ENCODE measurements around the gene SMAD3.

The SMAD3 gene

DNA sequence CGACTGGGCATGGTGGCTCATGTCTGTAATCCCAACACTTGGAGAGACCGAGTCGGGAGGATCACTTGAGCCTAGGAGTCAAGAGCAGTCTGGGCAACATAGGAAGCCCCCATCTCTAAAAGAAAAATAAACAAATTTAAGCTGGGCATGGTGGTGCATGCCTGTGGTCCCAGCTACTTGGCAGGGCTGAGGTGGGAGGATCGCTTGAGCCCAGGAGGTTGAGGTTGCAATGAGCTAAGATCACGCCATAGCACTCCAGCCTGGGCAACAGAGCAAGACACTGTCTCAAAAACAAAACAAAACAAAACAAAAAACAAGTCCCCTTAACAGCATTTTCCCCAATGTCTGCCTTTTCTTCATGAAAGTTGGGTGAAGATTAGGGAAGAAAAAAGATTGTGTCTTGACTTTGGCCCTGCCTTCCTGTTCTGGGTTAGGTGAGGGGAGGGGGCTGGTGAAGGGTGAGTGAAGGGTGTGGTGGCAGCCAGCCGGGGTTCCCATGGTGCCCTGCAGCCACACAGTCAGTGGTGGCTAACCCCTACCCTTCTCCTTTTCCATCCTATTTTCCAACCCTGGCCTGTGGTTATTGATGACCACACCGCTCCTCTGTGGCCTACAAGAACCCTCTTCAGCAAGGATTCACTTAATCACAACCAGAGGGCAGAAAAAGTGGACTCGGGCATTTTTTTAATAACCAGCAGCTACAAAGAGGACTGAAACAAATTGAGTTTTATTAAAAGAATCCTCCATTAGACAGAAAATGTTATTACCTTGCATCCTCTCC lies 28.4 kb upstream of the SMAD3 start:
- DNase-seq: no peak

DNA sequence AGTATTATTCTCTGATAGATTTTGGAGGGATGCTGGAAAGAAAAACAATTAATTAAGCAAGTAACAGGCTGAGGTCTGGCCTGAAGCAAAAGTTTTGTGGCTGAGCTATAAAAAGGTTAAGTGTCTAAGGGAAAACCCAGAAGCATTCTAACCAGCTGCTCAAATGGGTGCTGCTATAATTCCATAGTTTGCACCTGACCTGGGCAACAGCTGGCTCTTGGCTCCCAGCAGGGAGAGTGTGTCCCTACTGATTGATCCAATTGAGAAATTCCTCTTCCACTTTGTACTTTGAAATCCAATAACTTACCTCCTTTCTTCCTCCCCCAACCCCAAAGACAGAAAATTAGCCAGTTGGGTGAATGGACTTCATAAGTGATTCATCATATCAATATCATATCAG lies 27.7 kb upstream of the SMAD3 start:
- no peak for DNase-seq

DNA sequence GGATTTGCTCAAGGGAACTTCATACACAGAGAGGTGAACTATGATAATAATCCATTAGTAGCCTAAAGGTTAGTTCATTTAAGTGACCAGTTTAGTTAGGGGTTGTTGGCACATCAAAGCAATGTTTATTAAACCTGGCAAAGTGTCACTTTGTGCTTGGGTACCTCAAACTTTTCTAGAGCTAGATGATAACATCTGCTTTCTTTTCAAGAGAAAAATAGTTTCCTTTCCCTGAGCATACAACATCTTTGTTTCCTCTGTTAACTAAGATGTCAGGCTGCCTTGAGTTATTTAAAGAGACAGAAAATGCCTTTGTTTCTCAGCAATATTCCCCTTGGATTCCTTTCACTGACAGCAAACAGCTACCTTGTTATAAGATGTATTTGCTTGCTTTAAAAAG lies 26.7 kb upstream of the SMAD3 start:
- DNase-seq: no peak

DNA sequence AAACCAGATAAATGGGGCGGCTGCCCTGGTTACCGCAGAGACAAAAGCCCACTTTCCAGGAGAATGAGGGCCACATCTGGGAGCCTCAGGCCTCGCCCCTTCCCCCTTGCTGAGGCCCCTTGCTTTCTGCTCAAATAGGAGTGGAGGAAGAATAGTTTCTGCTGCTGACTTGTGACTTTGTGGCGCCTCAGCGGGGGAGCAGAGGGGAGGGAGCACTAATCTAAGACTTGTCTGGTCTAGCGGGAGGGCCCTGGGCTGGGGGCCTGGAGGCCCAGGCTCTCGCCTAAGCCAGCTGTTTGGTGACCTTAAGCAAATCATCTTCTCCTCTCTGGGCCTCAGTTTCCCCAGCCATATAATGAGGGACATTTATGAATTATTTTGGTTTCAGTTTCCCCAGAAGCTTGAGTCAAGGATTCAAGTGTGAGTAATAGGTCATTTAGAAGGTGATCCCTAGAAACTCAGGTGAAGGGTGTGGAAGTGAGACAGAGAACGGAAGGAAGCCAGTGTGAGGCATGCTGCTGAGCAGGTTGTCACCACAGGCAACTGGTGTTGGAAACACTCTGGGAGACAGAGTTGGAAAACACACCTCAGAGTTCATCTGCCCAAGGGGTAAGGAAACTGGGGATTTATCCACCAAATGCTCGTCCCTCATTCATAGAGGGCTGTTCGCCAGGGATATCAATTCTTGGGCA lies 25.9 kb upstream of the SMAD3 start:
- DNase-seq: peak; percentile 57

DNA sequence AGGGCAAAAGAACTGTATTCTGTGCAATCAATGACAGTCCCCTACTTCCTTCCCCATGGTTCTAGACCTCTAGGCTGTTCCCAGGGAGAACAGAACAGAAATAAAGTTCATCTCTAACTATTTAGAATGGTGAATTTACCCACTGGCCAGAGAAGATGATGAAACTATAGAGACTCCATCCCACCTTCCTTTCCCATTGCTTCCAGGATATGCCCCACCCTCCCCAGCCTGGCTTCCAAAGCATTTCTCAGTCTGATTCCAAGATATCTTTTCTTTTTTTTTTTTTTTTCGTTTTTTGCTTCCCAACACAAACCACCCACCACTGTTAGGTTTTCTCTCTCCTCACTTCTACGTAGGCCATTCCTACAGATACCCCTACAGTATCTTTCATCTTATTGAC lies 25.1 kb upstream of the SMAD3 start:
- no peak for DNase-seq

DNA sequence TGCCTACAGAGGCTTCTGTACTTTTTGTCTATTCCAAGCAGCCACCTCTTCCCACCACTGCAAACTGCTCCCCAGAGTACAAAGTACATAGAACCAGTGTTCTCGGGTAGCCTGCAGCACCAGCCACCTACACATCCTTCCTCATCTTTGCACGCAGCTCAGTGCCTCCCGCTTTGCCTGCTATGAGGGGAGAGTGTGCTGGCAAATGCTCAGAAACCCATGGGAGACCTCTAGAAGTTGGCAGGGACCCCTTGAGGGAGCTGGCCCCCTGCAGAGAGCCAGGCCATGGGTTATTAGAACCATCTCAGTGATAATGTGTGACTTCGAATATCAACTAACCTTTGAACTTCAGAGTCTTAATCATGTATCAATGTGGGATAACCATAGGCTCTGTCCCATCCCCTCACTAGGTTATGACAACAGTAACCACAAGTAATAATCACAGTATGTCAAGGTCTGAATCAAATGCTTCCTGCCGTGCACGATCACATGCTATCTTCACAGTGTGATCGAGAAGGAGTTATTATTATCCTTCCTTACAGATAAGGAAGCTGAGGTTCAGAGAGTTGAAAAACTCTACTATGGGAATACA lies 22.8 kb upstream of the SMAD3 start:
- no peak for DNase-seq

DNA sequence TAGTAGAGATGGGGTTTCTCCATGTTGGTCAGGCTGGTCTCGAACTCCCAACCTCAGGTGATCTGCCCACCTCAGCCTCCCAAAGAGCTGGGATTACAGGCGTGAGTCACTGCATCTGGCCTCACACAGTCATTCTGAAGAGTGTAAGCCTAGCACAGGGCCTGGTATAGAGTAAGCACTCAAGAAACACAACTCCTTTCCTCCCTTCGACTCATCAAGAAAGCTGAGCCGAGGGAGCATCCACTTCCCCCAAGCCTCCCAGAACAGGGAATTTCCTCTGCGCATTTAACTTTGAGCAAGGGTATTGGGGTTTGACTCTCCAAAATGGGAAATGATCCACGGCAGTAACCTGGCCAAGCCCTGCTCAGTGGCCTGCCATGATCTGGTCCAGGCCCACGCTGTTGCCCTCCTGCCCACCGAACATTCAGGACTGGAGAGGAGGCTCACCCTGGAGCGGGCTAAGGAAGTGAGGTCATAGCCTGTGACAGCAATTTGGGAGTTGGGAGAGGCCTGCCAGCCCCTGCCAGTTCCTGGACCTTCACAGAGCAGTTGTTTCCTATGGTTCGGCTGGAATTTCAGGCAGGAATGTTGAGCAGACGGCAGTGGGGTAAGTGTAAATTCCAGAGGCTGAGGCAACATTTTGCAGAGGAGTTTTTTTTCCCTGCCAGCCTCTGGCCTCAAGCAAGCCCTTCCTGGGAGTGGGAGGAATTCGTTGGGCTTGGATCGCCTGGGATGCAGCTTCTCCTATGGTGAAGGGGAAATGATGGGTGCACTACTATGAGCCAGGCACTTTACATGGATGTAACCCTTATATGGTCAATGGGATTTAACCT lies 21.2 kb upstream of the SMAD3 start:
- no peak for DNase-seq

DNA sequence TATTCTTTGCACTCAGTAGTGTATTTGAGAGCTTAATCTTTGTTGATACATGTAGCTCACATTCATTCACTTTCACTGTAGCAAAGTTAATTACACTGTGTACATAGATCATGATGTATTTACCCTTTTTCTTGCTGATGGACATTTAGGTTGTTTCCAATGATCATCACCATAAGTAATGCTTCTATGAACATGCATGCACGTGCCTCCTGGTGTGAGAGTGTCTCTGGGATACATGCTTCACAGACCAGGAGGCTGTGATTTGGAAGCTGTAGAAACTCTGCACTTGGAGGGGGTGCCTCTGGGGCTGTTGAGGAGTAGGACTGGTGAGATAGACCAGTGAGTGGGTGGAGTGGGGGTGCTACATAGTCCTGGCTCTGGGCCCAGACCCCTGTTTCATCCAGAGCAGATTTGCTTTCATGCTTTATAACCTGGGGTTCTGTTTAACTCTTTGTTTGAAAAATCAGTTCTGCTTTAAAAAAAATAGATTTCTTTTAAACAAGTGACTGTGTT lies 18.2 kb upstream of the SMAD3 start:
- DNase-seq: no peak

DNA sequence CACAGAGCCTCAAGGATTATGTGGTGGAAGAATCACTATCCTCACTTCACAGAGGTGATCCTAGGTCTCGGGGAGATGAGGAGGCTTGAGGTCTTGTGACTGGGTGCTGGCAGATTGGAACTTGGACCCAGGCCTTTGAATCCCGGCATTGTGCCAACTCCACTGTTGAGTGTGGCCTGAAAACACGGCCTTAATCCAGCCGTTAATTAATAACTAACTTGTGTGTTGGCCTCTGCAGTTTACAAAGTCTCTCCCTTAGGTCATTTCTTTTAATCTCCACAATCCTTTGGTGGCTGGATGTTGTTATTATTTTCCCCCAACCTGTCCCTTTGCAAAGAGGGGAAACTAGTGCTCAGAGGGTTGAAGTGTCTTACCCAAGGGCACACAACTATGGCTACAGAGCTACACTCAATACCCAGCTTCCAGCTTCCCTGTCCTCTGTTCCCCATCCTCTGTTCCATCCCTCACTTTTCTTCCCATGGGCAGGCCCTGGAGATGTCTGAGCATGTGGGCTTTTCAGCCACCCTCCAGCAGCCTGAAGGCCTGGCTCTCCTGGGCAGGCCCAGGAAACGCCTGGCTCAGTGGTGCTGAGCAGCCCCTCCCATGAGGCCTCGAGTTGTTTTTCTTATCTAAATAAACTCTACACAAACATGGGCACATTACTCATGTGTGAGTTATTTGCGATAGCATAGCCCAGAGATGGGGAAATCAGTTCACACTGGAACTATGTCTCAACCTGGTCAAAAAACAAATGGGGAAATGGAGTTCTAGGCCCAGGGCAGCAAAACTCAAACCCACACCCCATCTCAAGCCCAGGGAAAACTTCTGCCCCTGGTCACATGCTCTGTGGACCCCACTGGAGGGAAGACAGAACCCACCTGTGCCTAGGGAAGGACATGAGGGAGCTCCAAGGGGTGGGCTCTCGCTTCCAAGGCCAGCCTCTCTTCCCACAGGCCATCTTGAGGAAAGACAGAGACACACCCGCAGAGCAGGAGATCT lies 16.8 kb upstream of the SMAD3 start:
- DNase-seq: peak; percentile 55

DNA sequence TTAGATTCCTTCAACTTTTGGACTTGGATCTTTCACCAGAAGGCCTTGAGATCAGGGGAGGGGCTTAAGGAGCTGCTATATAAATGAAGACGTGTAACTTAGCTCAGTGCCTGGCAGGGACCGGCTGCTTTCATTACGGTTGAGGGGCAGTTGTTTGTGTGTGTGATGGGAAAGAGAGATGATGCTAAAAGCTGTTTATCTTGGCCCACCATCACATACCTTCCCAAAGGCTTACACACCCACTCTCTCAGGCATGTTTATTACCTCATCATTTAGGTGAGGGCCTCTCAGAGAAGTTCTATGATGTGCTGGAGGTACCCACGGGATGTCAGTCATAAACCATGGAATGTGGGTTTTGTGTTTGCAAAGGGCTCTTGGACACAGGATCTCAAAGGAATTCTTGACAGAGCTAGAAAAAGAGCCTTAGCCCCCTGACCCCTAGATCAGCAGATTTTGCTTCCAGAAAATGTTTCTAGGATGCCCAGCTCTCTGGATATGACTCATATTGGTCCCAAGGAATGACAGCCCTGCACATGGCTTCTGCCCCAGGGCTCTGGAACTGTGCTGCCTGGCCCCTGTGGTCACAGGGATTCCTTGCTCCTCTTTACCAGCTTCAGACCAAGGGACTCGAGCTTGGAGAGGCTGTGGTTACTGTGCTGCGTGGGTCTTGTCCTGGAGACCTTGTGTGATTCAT lies 15.9 kb upstream of the SMAD3 start:
- no peak for DNase-seq

DNA sequence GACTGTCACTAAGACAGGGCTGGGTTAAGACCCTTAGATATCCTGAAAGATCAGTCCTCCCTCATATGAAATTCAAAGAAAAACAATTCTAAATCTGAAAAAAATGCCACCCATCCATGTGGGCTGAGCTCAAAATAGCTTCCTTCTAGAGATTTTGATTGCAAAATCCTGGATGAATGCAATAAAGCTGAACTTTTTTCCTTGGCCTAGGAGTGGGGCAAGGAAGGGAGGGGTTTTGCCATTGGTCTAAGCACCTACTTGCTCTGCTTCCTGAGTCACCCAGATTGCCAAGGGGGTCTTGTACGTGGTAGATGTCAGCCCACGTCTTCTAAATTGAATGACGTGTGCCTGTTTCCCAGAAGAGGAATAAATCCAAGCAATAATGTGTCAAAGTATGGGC lies 15.3 kb upstream of the SMAD3 start:
- no peak for DNase-seq

DNA sequence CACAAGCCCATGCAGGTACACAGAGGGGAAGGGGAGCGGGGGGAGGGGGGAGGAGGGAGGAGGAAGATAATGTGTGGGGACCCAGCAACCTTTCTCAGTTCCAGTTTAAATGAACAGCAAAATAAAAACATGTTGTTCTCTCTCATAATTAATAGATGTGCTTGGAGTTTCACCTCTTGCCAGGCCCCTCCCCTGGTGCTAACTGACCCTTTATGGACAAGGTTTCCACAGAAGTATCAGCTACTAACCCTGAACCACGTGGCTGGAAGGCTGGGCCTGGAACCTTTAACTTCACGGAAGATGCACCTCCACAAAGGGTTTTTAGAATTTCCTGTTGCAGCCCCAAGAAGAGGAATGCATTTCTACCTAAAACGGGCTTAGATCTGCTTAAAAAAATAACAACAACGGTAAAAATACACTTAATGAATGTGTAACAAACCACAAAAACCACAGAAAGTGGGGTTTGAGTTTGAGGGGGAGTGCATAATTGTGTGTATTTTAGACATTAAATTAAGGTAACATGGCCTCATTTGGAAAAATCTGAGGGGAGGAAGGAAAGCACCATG lies 14.8 kb upstream of the SMAD3 start:
- DNase-seq: no peak

DNA sequence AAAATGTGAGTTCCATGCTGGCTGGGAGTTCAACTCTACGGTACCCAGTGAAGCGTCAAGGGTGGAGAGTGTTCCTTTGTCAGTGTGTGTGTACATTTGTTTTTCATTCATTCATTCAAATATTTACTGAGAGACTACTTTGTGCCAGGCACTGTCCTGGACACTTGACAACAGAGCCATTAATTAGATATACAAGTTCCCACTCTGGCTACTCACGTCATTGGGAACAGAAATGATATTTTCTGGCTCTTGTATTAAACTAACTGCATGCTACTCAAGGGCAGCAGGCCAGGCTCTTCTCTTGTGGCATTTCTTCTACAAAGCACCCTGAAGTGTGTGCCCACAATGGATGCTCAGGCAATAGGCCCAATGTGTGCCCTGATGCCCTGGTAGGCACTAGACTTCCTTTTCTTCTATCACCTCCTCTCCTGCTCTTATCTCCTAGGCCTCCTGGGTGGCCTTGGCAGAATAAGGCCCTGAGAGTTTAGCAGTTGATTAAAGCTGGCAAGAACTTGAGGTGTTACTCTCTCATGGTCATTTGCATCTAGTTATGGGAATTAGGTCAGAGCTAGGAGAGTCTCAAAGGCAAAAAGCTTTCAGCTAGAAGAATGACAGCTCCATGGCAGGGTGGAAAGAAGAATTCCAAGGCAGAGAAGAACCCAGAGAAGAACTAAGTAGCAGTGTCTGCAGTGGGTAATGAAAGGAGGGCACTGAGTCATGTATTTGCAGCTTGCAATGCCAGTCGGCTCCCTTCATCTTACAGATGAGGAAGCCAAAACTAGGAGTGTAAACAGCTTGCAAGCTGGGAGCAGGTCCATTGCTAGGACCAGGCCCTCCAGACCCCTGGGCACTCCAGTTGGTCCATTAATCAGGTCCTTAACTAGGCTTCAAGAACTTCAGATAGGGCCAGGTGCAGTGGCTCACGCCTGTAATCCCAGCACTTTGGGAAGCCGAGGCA lies 14.0 kb upstream of the SMAD3 start:
- DNase-seq: peak; percentile 67

DNA sequence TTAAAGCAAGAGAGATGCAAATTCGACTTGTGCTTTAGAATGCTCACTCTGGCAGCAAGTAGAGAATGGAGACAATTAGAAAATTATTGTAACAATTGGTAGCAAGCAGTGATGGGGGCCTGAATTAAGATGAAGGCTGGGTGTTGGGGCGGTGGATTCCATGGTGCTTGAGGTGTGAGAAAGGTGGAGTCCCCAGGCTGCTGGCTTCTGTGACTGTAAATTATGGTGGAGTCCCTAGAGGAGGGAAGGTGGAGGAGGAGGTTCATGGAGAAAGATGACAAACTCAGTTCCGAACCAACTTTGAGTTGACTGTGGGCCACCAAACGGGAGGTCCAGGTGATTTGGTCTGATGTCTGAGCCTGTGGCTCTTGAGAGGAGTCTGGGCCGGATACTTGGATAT lies 10.7 kb upstream of the SMAD3 start:
- no peak for DNase-seq

DNA sequence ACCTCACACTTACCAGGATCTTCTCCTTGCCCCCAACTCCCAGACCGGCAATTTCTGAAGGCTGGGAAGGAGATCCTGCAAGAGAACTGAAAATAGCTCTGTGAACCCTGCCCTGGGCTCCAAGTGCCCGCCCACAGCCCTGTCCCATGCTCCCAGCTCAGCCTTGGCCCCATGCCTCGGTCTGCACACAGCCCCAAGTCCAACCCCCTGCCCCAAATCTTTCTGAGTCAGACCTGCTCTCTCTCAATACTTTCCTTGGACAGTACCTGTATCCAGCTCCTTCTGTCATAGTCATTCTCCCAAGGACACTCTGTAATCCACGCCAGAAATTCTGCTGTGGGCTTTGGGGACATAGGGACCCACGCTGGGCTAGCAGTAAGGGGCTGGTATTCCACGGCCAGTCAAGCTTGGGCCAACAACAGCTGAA lies 6.3 kb upstream of the SMAD3 start:
- no peak for DNase-seq

DNA sequence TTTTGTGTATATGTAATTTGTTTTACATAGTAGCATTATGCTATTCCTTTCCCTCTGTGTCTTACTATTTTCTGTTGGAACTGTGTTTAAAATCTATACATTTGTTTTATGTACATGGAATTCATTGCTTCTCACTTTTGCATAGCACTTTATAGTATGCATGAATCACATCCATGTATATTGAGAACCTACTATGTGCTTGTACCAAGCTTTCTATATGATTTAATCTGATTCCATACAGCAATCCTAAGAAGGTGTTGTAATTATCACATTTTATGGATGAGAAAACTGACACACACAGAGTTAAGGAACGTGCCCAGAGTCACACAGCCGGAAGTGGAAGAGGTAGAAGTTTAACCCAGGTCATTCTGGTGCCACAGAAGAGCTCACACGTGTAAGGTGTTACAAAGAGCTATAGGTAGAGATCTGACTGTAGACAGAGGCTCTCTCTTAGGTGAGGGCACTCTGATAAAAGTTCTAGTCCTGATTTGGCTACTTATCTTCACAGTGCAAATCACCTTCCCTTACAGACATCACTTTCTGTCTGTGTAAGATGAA lies 3.5 kb upstream of the SMAD3 start:
- DNase-seq: no peak

DNA sequence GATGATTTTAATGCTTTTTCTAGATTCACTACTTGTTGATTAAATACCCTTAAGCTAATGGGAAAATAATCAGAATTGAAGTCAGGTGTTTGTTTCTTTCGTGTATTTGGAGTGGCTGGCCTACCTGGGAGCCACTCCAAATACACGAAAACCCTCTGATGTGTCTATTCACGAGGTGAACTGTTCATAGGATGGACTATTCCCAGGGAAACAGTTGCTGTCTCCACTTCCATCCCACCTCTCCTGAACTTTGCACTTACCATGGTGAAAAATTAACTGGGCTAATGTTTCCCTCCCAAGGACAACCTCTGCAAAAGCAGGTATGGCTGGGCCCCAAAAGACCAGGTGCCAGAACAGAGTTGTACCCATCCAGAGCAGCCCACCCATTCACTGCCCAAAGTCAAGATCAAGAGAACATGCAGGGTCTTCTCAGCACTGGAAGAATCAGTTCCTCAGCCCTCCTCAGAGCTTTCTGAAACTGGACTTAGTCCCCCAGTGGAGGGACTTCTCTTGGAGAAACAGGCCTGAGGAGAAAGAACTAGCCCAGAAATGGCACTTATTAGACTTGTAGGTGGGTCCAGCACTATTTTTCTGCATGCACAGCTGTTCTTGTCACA lies 2.9 kb upstream of the SMAD3 start:
- DNase-seq: no peak

DNA sequence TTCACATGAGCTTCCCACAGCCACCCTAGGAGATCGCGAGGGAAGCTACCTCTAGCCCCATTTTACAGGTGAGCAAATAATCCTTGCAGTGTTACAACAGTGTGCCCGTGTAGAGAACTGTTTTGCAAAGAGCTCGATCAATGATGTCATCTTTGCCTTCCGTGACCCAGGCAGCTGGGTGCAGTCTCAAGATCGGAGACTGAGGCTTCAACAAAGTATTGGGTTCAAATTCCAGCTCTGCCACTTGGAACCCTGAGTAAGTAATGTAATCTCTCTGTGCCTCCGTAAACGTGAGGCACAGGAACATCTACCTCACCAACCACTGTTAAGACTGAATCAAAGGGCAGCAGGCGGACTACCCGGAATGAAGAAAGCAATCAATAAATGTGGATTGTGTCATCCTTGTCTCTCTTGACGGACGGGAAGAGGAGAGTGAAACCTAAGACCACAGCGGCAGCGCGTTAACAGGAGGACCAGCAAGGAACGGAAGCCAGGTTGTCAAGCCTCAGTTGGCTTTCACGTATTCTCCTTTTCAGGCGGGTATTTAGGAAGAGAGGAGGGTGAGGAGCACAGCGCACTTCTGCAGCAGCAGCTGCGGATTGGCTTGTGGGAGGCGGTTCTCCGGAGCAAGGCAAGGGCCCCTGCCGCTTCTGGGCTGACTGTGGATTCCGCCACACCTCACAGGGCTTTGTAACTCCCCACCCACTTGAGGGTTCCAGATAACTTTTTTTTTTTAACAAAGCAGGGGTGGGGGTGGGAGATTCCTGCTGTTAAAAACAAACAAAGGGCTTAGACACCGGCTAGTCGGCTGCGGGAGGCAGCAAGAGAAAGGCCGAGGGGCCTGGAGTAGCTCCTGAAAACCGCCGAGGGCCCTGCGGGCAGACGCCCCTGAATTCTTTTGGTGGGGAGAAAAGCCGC lies 1.5 kb upstream of the SMAD3 start:
- DNase-seq: no peak
